Stimulated activated CD4-positive, alpha-beta T cell treated with anti-CD3 and anti-CD28 coated beads, TNF-alpha, amount 100 ng/mL, for 1 hour (primary cell): ENCODE measurements around the gene LBH.
A peak's percentile ranks its signal among the peaks of the same experiment; 100 is the strongest.

ENCODE experiments used
- DNase-seq, 3 donors: peaks; one replicate each; pipeline ENCODE4 v3.0.0-alpha.2; 2020; ENCODE audit warnings: low read depth in 3 of 3, low spot score in 1 of 3

LBH gene

GRCh38 chr2:30231212-30231995 lies at the start of gene LBH:
Gene LBH, plus strand, starts transcription at chr2:30231534. Its CDS starts 205 bp downstream, at chr2:30231739.
- DNase-seq, result peak; percentile 81 to 93 (median 92)

GRCh38 chr2:30184035-30184434 lies 47.3 kb upstream of the LBH start:
- DNase-seq, result no peak

DNA sequence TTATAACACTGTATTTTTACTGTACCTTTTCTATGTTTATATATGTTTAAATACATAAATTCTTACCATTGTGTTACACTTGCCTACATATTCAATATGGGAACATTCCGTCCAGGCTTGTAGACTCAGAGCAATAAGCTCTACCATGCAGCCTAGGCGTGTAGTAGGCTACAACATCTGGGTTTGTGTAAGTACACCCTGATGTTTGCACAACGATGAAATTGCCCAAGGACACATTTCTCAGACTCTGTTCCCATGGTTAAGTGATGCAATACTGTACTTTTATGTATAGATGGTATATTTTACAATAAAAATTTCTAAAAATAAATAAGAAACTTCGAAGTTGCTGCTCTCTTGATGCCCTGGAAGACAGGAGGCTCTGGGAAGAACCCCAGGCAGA lies 46.2 kb upstream of the LBH start:
- no peak for DNase-seq

GRCh38 chr2:30188292-30188691 lies 43.0 kb upstream of the LBH start:
- DNase-seq, result no peak

- DNase-seq, result no peak
These were observed 40.7 kb upstream of the LBH start for GRCh38 chr2:30190637-30191036.

GRCh38 chr2:30191107-30191506 lies 40.2 kb upstream of the LBH start:
- DNase-seq, result no peak

DNA sequence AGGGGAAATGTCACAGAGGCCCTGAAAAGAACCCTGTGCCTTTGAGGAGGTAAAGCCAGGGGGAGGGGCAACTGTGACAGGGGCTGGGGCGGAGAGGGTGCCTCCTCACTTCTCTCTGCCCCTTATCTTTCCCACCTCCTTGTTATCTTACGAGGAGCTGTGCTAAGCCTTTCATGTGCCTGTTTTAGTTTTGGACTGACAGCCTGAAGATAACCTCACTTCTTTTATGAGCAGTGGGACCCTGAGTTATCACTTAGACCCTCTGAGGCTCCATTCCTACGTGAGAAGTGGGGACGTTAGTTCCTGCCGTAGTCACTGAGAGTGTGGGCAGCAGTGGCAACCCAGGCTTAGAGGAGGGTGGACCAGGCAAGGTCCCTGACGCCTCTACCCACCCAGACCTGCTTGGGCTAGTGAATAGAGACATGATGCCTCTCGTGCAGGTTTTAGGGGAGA lies 39.5 kb upstream of the LBH start:
- DNase-seq, result no peak

GRCh38 chr2:30192314-30192713 lies 39.0 kb upstream of the LBH start:
- no peak for DNase-seq

DNA sequence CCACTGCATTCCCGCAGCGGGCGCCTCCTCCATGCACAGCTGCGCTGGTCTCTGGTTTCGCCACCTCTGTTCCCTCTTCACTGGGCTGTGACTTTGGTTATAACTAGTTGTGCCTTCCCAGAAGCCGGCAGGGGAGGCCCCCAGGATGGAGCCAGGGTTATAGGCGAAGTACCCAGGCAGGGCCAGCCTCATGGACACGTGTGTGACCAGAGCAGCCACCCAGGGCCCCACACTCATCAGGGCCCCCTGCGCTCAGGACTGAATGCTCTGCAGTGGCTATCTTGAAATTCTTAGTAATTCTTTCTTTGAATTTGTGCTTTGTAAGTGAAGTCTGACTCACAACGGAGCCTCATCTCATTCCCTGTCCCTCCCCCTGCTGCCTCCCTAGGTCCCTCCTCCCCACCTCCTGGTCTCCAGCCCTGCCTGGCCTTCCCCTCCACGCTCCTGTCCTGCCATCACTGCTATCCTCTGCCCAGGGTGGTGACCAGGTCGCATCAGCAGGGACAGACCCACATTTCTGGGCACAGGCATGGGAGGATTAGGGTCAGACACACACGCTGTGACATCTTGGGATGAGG lies 38.1 kb upstream of the LBH start:
- DNase-seq, result no peak

- DNase-seq, result no peak
These were observed 36.9 kb upstream of the LBH start for GRCh38 chr2:30194421-30194820.

GRCh38 chr2:30195016-30195415 lies 36.3 kb upstream of the LBH start:
- DNase-seq, result no peak

- DNase-seq, result no peak
These were observed 33.7 kb upstream of the LBH start for GRCh38 chr2:30197570-30198192.

GRCh38 chr2:30201990-30202389 lies 29.3 kb upstream of the LBH start:
- DNase-seq, result no peak

- DNase-seq, result no peak
These were observed 28.2 kb upstream of the LBH start for GRCh38 chr2:30203156-30203555.

DNA sequence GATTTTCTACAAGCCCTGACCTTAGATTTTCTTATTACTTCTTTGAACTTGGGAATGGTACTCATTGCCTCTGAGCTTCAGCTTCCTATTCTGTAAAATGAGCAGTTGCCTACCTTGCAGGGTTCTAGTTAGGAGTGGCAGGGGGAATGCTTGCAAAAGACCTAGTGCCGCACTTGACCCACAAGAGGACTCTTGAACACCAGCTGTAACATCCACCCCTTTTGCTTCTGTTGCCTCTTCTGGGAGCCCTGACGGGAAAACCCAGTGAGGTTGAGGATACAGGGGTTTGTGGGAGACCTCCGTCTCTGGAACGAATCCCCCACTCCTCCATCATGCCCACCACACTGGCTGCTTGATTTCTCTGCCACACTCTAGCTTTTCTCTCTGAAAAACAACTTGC lies 27.1 kb upstream of the LBH start:
- DNase-seq, result no peak

DNA sequence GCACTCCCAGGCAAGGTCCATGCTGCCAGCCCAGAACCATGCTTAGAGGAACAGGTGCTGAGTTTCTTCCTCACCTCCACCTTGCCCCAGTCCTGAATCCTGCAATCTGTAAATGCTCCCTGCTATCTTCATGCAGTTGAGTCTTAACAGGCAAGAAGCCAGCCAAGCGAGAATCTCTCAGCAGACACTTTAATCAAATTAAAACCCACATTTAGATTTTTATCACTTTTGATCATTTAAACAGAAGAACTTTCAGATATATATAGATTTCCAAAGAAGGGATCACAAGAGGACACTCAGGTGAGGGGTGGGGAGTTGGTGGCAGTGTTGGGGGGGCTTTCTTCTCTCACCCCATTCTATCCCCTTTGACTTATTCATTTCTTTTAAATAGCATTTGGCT lies 25.9 kb upstream of the LBH start:
- DNase-seq, result no peak

GRCh38 chr2:30206461-30207430 lies 24.6 kb upstream of the LBH start:
- DNase-seq, result no peak

DNA sequence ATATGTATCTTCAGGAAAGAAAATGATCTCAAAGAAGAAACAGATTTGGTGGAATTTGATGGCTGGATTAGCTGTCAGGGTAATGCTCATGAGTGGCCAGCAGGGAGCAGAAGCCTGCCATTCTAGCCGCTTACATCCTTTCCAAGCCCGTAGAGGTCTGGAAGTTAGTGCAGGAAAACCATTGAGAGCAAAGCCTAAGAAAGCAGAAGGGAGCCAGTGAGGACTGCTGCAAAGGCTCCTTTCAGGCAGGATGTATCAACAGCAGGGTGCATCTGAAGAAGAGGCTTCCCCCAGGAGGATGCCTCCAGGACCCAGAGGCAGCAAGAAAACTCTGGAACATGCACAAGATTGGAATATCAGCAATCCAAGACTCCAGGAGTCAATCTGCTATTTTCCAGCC lies 22.9 kb upstream of the LBH start:
- no peak for DNase-seq

- DNase-seq, result no peak
These were observed 22.1 kb upstream of the LBH start for GRCh38 chr2:30209227-30209626.

DNA sequence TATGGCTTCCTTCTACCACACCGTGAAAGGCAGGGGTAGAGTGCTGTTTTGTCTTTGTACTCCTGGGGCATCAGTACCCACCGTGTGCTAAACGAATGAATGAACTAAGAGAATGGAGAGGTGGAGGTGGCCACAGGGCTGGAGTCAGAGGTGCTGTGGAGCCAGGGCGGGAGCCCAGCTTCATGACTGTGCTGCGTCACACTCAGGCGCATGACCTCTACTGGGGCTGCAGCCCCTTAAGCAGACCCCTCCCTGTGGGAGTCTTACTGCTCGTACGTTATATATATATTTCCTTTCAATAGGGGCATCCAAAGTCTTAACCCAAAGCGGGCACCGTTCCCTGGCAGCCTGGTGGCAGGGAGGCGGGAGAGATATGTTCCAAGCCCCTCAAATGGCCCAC lies 18.0 kb upstream of the LBH start:
- DNase-seq, result no peak

GRCh38 chr2:30213907-30214463 lies 17.3 kb upstream of the LBH start:
- DNase-seq, result no peak
